ENCODE results near the gene ENTR1.

DNA sequence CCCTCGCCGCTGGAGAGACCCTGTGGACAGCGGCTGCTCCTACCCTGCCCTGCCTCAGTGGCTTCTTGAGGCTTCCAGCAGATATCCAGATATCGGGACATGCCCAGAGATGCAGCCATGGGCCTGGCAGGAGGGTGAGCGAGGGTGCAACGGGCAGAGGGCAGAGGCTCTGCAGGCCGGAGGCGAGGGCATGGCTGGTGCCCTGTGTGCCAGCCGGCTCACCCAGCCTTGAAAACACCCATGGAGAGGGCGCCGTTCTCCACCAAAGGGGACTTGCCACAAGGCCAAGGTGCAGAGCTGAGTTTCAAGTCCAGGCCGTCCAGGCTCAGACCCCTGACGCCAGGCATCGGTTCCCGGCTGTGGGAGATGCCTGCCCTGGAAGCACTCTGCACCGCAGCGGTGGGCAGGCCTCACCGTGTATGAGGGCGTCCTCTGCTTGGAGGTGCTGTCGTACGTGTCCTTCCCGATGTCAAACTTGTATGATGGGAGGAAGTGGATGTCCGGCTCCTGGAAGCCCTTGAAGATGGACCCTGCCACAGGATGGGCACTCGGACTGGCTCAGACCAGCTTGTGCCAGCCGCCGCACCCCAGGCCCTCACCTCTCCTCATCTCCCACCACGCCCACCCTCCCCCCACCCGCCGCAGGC is 20.3 kb upstream of the ENTR1 start:
- TF ChIP-seq CTCF (IDR thresholded peaks at IDR 0.05) (no peak), POLR2AphosphoS5 (IDR thresholded peaks at IDR 0.05) (no peak)
